HS-5 (cell line): Measurements from ENCODE around the gene C9orf43.

Experiments
- DNase-seq: peaks from one replicate; pipeline ENCODE4 v3.0.0-alpha.2; 2012; ENCODE audit warnings: low read depth

C9orf43 gene

GRCh38 chr9:113468716-113469448, 58.3 kb downstream of the C9orf43 start:
- DNase-seq = no peak

- no peak for DNase-seq
These were observed 60.6 kb downstream of the C9orf43 start for GRCh38 chr9:113471143-113471542.

- no peak for DNase-seq
These were observed 61.0 kb downstream of the C9orf43 start for GRCh38 chr9:113471566-113471965.

- DNase-seq = no peak
These were observed 61.7 kb downstream of the C9orf43 start for GRCh38 chr9:113472199-113472598.

- no peak for DNase-seq
These were observed 63.9 kb downstream of the C9orf43 start for GRCh38 chr9:113474360-113475028.

- DNase-seq = no peak
These were observed 64.5 kb downstream of the C9orf43 start for GRCh38 chr9:113475031-113475430.

- no peak for DNase-seq
These were observed 65.4 kb downstream of the C9orf43 start for GRCh38 chr9:113475992-113476391.

- DNase-seq = no peak
These were observed 66.0 kb downstream of the C9orf43 start for GRCh38 chr9:113476511-113476916.

GRCh38 chr9:113477058-113477457, 66.5 kb downstream of the C9orf43 start:
- no peak for DNase-seq

GRCh38 chr9:113477661-113478060, 67.1 kb downstream of the C9orf43 start:
- no peak for DNase-seq

GRCh38 chr9:113479174-113479621, 68.7 kb downstream of the C9orf43 start:
- DNase-seq = no peak
